ENCODE results near the gene TIAM1. TPM values are rescaled to one million over a fixed set of nuclear protein-coding genes. Genes with fewer than 3 reads are reported as not detected.

The TIAM1 gene
- total RNA-seq, 1 experiment from 2014 or later: 15.2 TPM

GRCh38 chr21:31075848-31076247 lies 268.2 kb downstream of the TIAM1 start:
- TF ChIP-seq CTCF (IDR thresholded peaks at IDR 0.05; ENCODE audit: unreplicated experiment): no peak
- CTCF ChIA-PET: no interaction called here
- H3K4me3 Mint-ChIP-seq (ENCODE audit: low read depth, unreplicated experiment): no peak overlapping the region
- peaks cover 84% of the 10 kb centered on the region for H3K27me3 Mint-ChIP-seq (ENCODE audit: unreplicated experiment)
- no peak for DNase-seq
- no peak overlapping the region for H3K27ac Mint-ChIP-seq (ENCODE audit: unreplicated experiment)
- intact Hi-C loops (cut with micrococcal nuclease; ENCODE audit: unreplicated experiment): no loop called here
- H3K9me3 Mint-ChIP-seq (ENCODE audit: low read depth, unreplicated experiment): peaks cover 2% of the 10 kb centered on the region
- no peaks in the 10 kb centered on the region for H3K36me3 Mint-ChIP-seq (ENCODE audit: insufficient read depth, unreplicated experiment)
- no TSS peak for BruUV-seq (replicated peaks)
- H3K4me1 Mint-ChIP-seq (ENCODE audit: low read depth, unreplicated experiment): no peaks in the 10 kb centered on the region

DNA sequence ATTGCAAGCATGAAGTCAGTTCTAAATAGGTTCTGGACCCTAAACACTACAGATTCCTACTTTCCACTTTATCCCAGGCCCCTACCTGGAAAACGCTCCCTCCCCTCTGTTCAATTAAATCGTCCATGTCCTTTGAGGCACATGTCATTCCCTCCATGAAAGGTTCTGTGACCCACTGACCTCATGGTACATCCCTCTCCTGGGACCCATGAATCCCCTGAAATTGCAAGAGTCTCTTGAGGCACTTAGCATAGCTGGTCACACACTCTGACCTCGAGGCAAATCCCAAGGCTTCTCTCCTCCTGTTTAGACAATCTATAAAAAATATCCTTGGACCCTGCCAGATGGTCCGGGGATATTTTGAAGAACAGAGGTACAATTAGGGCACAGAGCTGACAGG lies 271.5 kb downstream of the TIAM1 start:
- peaks cover 62% of the 10 kb centered on the region for H3K27me3 Mint-ChIP-seq (ENCODE audit: unreplicated experiment)
- H3K9me3 Mint-ChIP-seq (ENCODE audit: low read depth, unreplicated experiment): peaks cover 2% of the 10 kb centered on the region
- H3K36me3 Mint-ChIP-seq (ENCODE audit: insufficient read depth, unreplicated experiment): no peaks in the 10 kb centered on the region
- BruUV-seq (replicated peaks): no TSS peak
- no peaks in the 10 kb centered on the region for H3K4me1 Mint-ChIP-seq (ENCODE audit: low read depth, unreplicated experiment)
- no peak for DNase-seq
- H3K4me3 Mint-ChIP-seq (ENCODE audit: low read depth, unreplicated experiment): no peak overlapping the region
- intact Hi-C loops (cut with micrococcal nuclease; ENCODE audit: unreplicated experiment): no loop called here
- CTCF ChIA-PET: no interaction called here
- TF ChIP-seq CTCF (IDR thresholded peaks at IDR 0.05; ENCODE audit: unreplicated experiment): no peak
- H3K27ac Mint-ChIP-seq (ENCODE audit: unreplicated experiment): no peak overlapping the region
